Smooth muscle cell (in vitro differentiated cells): ENCODE data around the gene HBE1. TPM values are rescaled to one million over a fixed set of nuclear protein-coding genes. Genes with fewer than 3 reads are reported as not detected.
"Not testable (repeated sequence)": the region's sequence is repeated elsewhere in the genome, so short reads cannot be mapped to it uniquely, and the experiment has no call there.

ENCODE experiments used
- DNase-seq: peaks from one replicate; lab custom pipeline; 2025; ENCODE audit not compliant: unreplicated experiment; lab: John Stamatoyannopoulos, UW
- H2AFZ ChIP-seq: fragments of 200-600 bp; sonication (generic); 2 replicates; pipeline ENCODE4 v1.6.0; 2016; ENCODE audit warnings: antibody characterized with exemption, low read depth, mild to moderate bottlenecking
- H3F3A ChIP-seq: fragments of 200-600 bp; sonication (generic); 2 replicates; pipeline ENCODE4 v1.6.0; 2017; ENCODE audit warnings: antibody characterized with exemption, low read depth
- H3K27ac ChIP-seq: fragments of 200-600 bp; sonication (generic); 2 replicates; pipeline ENCODE4 v1.5.1; 2016; ENCODE audit warnings: low read depth, mild to moderate bottlenecking
- H3K27me3 ChIP-seq: fragments of 200-600 bp; sonication (generic); 2 replicates; pipeline ENCODE4 v1.6.1; 2016; ENCODE audit warnings: low read depth, mild to moderate bottlenecking
- H3K36me3 ChIP-seq: fragments of 200-600 bp; sonication (generic); 2 replicates; pipeline ENCODE4 v1.5.1; 2016; ENCODE audit warnings: low read depth
- H3K4me1 ChIP-seq: fragments of 200-600 bp; sonication (generic); 2 replicates; pipeline ENCODE4 v1.5.1; 2016; ENCODE audit warnings: low read depth
- H3K4me2 ChIP-seq: fragments of 200-600 bp; sonication (generic); 2 replicates; pipeline ENCODE4 v1.6.0; 2016; ENCODE audit warnings: mild to moderate bottlenecking
- H3K4me3 ChIP-seq: fragments of 200-600 bp; sonication (generic); 2 replicates; pipeline ENCODE4 v1.5.1; 2016; ENCODE audit warnings: mild to moderate bottlenecking
- H3K79me2 ChIP-seq: fragments of 200-600 bp; sonication (generic); 2 replicates; pipeline ENCODE4 v1.6.0; 2016; ENCODE audit warnings: low read depth, mild to moderate bottlenecking
- H3K9ac ChIP-seq: fragments of 200-600 bp; sonication (generic); 2 replicates; pipeline ENCODE4 v1.6.0; 2016; ENCODE audit warnings: low read depth
- H3K9me3 ChIP-seq: fragments of 200-600 bp; sonication (generic); replicated peaks from 2 replicates; pipeline ENCODE4 v1.5.1; 2016; ENCODE audit warnings: low read depth
- H4K20me1 ChIP-seq: fragments of 200-600 bp; sonication (generic); 2 replicates; pipeline ENCODE4 v1.6.0; 2016; ENCODE audit warnings: low read depth
- CTCF ChIP-seq: fragments of 200-600 bp; sonication (generic); IDR thresholded peaks from 2 replicates; pipeline ENCODE4 v1.5.1; 2017; ENCODE audit warnings: borderline replicate concordance, mild to moderate bottlenecking, antibody characterized with exemption; ENCODE audit not compliant: insufficient read depth, poor library complexity, severe bottlenecking
- WGBS: methylation state at CpG from one replicate; pipeline ENCODE4 v1.1.7; 2016; ENCODE audit warnings: low lambda C conversion rate; 5-methylcytosine and 5-hydroxymethylcytosine counted together
- polyA plus RNA-seq: library from polyadenylated mRNA; unstranded; fragments of >200 nt; fragmentation: Nextera tagmentation; extraction: Ambion mirVana; gene quantifications from 2 replicates; pipeline ENCODE4 v1.2.1, GENCODE V29; 2016
- total RNA-seq: library from RNA; depleted of rRNA; stranded (reverse); fragments of >200 nt; gene quantifications from 2 replicates; pipeline ENCODE4 v1.2.3, GENCODE V29; 2014

HBE1 gene
- total RNA-seq, result not detected in 2 replicates
- polyA plus RNA-seq, result 0.73 TPM in 1 of 2 replicates, not detected in the other

GRCh38 chr11:5269715-5270147 is at the start of gene HBE1:
HBE1 (minus strand) TSS chr11:5269945; CDS start chr11:5269890, 55 bp downstream.
- Histone ChIP-seq H3K9me3 (no peaks in the 10 kb centered on the region), H3K79me2 (no peaks in the 10 kb centered on the region), H3F3A (no peaks in the 10 kb centered on the region), H3K4me2 (no peak within 1 kb of the TSS), H3K27ac (no peak within 1 kb of the TSS), H3K9ac (no peak within 1 kb of the TSS), H3K4me3 (no peak within 1 kb of the TSS), H4K20me1 (no peaks in the 10 kb centered on the region), H3K36me3 (no peaks in the 10 kb centered on the region), H3K4me1 (no peaks in the 10 kb centered on the region), H2AFZ (no peak within 1 kb of the TSS), H3K27me3 (no peaks in the 10 kb centered on the region)
- no peak for DNase-seq
- no peak for TF ChIP-seq CTCF
- WGBS, result 90% methylated on average over 4 of the region's 4 CpGs

- Histone ChIP-seq H3K4me1 (no peaks in the 10 kb centered on the region), H3K9ac (no peak overlapping the region), H4K20me1 (no peaks in the 10 kb centered on the region), H3K4me3 (no peak overlapping the region), H3K9me3 (no peaks in the 10 kb centered on the region), H3K36me3 (no peaks in the 10 kb centered on the region), H3K4me2 (no peak overlapping the region), H3K79me2 (no peaks in the 10 kb centered on the region), H3K27me3 (peaks cover 10% of the 10 kb centered on the region), H2AFZ (no peak overlapping the region), H3K27ac (no peak overlapping the region), H3F3A (no peaks in the 10 kb centered on the region)
- DNase-seq, result no peak
- 68% methylated on average over 5 of the region's 5 CpGs for WGBS
- no peak for TF ChIP-seq CTCF
These were observed 47.5 kb upstream of the HBE1 start for GRCh38 chr11:5317292-5317691.

GRCh38 chr11:5313326-5314023 is 43.7 kb upstream of the HBE1 start:
- H3K4me3 ChIP-seq, DNase-seq, H3K4me1 ChIP-seq, H3K9me3 ChIP-seq, H4K20me1 ChIP-seq, H3K27ac ChIP-seq, H3K27me3 ChIP-seq, H3K9ac ChIP-seq, H3K4me2 ChIP-seq, H3F3A ChIP-seq, H3K36me3 ChIP-seq, H3K79me2 ChIP-seq, H2AFZ ChIP-seq: not testable (repeated sequence)
- WGBS, result 89% methylated on average over 3 of the region's 3 CpGs

GRCh38 chr11:5310423-5310822 is 40.7 kb upstream of the HBE1 start:
- Histone ChIP-seq H3K9ac (no peak overlapping the region), H3K79me2 (no peaks in the 10 kb centered on the region), H3K4me2 (no peak overlapping the region), H4K20me1 (no peaks in the 10 kb centered on the region), H3K36me3 (no peaks in the 10 kb centered on the region), H3F3A (no peaks in the 10 kb centered on the region), H3K9me3 (no peaks in the 10 kb centered on the region), H3K27me3 (no peaks in the 10 kb centered on the region), H2AFZ (no peak overlapping the region), H3K4me1 (no peaks in the 10 kb centered on the region), H3K27ac (no peak overlapping the region), H3K4me3 (no peak overlapping the region)
- TF ChIP-seq CTCF, result no peak
- WGBS, result 91% methylated on average over 1 of the region's 1 CpG
- DNase-seq, result no peak
